Mesenchymal stem cell (in vitro differentiated cells and primary cell): Measurements from ENCODE around the gene NECAP2.

Source experiments
- DNase-seq: peaks from one replicate; pipeline ENCODE4 v3.0.0-alpha.2; 2013
- H2AFZ ChIP-seq: one replicate; pipeline ENCODE4 v1.6.1; 2013; ENCODE audit warnings: low read depth, mild to moderate bottlenecking, control low read depth, inconsistent platforms, low read length, moderate library complexity
- H2AK5ac ChIP-seq: 2 replicates; pipeline ENCODE4 v1.6.1; 2013; ENCODE audit warnings: low read length, moderate library complexity, mild to moderate bottlenecking, inconsistent platforms; ENCODE audit not compliant: severe bottlenecking
- H2BK120ac ChIP-seq: one replicate; pipeline ENCODE4 v1.6.1; 2013; ENCODE audit warnings: low read depth, mild to moderate bottlenecking, inconsistent platforms, low read length, moderate library complexity
- H2BK12ac ChIP-seq, 2 experiments: one replicate each; pipeline ENCODE4 v1.6.1; 2013; ENCODE audit warnings: inconsistent platforms in 2 of 2, low read length in 2 of 2, mild to moderate bottlenecking in 2 of 2, moderate library complexity in 2 of 2, control low read depth in 1 of 2
- H2BK15ac ChIP-seq: one replicate; pipeline ENCODE4 v1.6.1; 2013; ENCODE audit warnings: mild to moderate bottlenecking, low read depth, inconsistent platforms; ENCODE audit not compliant: poor library complexity, severe bottlenecking
- H2BK5ac ChIP-seq: 2 replicates; pipeline ENCODE4 v1.6.1; 2013; ENCODE audit warnings: low read depth, mild to moderate bottlenecking, low read length, control low read depth, inconsistent platforms; ENCODE audit not compliant: poor library complexity, severe bottlenecking
- H3K14ac ChIP-seq, 2 experiments: one replicate each; pipeline ENCODE4 v1.6.1; 2013; ENCODE audit warnings: inconsistent platforms in 2 of 2, low read length in 2 of 2, control low read depth in 1 of 2, mild to moderate bottlenecking in 1 of 2, moderate library complexity in 1 of 2
- H3K18ac ChIP-seq, 2 experiments: one replicate each; pipeline ENCODE4 v1.6.1; 2013; ENCODE audit warnings: inconsistent platforms in 2 of 2, low read length in 2 of 2, control low read depth in 1 of 2, low read depth in 1 of 2, mild to moderate bottlenecking in 1 of 2
- H3K23ac ChIP-seq, 2 experiments: one replicate each; pipeline ENCODE4 v1.6.1; 2013; ENCODE audit warnings: inconsistent platforms in 2 of 2, low read length in 2 of 2, mild to moderate bottlenecking in 2 of 2, moderate library complexity in 2 of 2, control low read depth in 1 of 2
- H3K27ac ChIP-seq: 2 replicates; pipeline ENCODE4 v1.5.1; 2013; ENCODE audit warnings: mild to moderate bottlenecking, moderate library complexity, low read length, control low read depth, inconsistent platforms; ENCODE audit not compliant: poor library complexity, severe bottlenecking
- H3K27me3 ChIP-seq, 2 experiments: 2 replicates each; pipeline versions ENCODE4 v1.6.1 to v1.7.0; 2013; ENCODE audit warnings: low read length in 2 of 2, mild to moderate bottlenecking in 2 of 2, moderate library complexity in 2 of 2, control low read depth in 1 of 2, inconsistent platforms in 1 of 2; ENCODE audit not compliant: control insufficient read depth in 1 of 2, insufficient read depth in 1 of 2
- H3K36me3 ChIP-seq, 2 experiments: 2 replicates each; pipeline versions ENCODE4 v1.6.1 to v1.7.0; 2013; ENCODE audit warnings: low read length in 2 of 2, control low read depth in 1 of 2, inconsistent platforms in 1 of 2, low read depth in 1 of 2, mild to moderate bottlenecking in 1 of 2; ENCODE audit not compliant: insufficient read depth in 2 of 2, control insufficient read depth in 1 of 2
- H3K4ac ChIP-seq, 2 experiments: one replicate each; pipeline ENCODE4 v1.6.1; 2013; ENCODE audit warnings: inconsistent platforms in 2 of 2, low read length in 2 of 2, mild to moderate bottlenecking in 2 of 2, moderate library complexity in 2 of 2, control low read depth in 1 of 2, low read depth in 1 of 2
- H3K4me1 ChIP-seq: 2 replicates; pipeline ENCODE4 v1.6.1; 2013; ENCODE audit warnings: low read depth, low read length, control low read depth; ENCODE audit not compliant: control insufficient read depth, insufficient read depth
- H3K4me2 ChIP-seq: 2 replicates; pipeline ENCODE4 v1.6.1; 2013; ENCODE audit warnings: low read length, mild to moderate bottlenecking, inconsistent platforms; ENCODE audit not compliant: poor library complexity, severe bottlenecking
- H3K4me3 ChIP-seq, 2 experiments: 2 replicates each; pipeline versions ENCODE4 v1.5.1 to v1.7.0; 2013; ENCODE audit warnings: low read length in 2 of 2, mild to moderate bottlenecking in 2 of 2, control low read depth in 1 of 2, low read depth in 1 of 2; ENCODE audit not compliant: insufficient read depth in 1 of 2
- H3K79me1 ChIP-seq: replicated peaks from 2 replicates; pipeline ENCODE4 v1.6.1; 2013; ENCODE audit warnings: mild to moderate bottlenecking, control low read depth, low read length, inconsistent platforms; ENCODE audit not compliant: poor library complexity, severe bottlenecking
- H3K9ac ChIP-seq: 2 replicates; pipeline ENCODE4 v1.7.0; 2013; ENCODE audit warnings: mild to moderate bottlenecking, low read length, moderate library complexity
- H3K9me3 ChIP-seq: 2 replicates; pipeline ENCODE4 v1.7.0; 2013; ENCODE audit warnings: mild to moderate bottlenecking, low read length; ENCODE audit not compliant: control insufficient read depth
- H4K8ac ChIP-seq: one replicate; pipeline ENCODE4 v1.6.1; 2013; ENCODE audit warnings: inconsistent platforms, mild to moderate bottlenecking, low read length, moderate library complexity
- H4K91ac ChIP-seq: one replicate; pipeline ENCODE4 v1.6.1; 2013; ENCODE audit warnings: mild to moderate bottlenecking, low read length, inconsistent platforms
- WGBS: methylation state at CpG from one replicate; pipeline ENCODE4 v1.1.7; 2013; ENCODE audit warnings: mixed read lengths; 5-methylcytosine and 5-hydroxymethylcytosine counted together

The NECAP2 gene

GRCh38 chr1:16445052-16445451, 4.5 kb downstream of the NECAP2 start:
- no peak overlapping the region for H2BK120ac ChIP-seq
- H3K4me3 ChIP-seq: no peak overlapping the region
- H2BK12ac ChIP-seq: no peak overlapping the region
- no peak overlapping the region for H3K23ac ChIP-seq
- H4K91ac ChIP-seq: no peak overlapping the region
- H2AK5ac ChIP-seq: no peak overlapping the region
- peaks cover 15% of the 10 kb centered on the region for H3K4me1 ChIP-seq
- peaks cover 36% of the 10 kb centered on the region for H3K79me1 ChIP-seq
- H2AFZ ChIP-seq: no peak overlapping the region
- no peak overlapping the region for H3K9ac ChIP-seq
- no peak overlapping the region for H2BK15ac ChIP-seq
- WGBS: 96% methylated on average over 4 of the region's 4 CpGs
- H3K14ac ChIP-seq: no peak overlapping the region
- no peak overlapping the region for H4K8ac ChIP-seq
- H3K4me2 ChIP-seq: no peak overlapping the region
- H3K27ac ChIP-seq: no peak overlapping the region
- H3K4ac ChIP-seq: no peak overlapping the region
- H3K27me3 ChIP-seq: no peaks in the 10 kb centered on the region
- H2BK5ac ChIP-seq: no peak overlapping the region
- peaks cover 70 to 72% of the 10 kb centered on the region in 2 experiments for H3K36me3 ChIP-seq
- DNase-seq: no peak
- no peak overlapping the region for H3K18ac ChIP-seq
- H3K9me3 ChIP-seq: no peaks in the 10 kb centered on the region

- Histone ChIP-seq H3K79me1 (peaks cover 34% of the 10 kb centered on the region), H2BK15ac (no peak overlapping the region), H4K8ac (no peak overlapping the region), H3K4me2 (no peak overlapping the region), H3K36me3 (peaks cover 73 to 83% of the 10 kb centered on the region in 2 experiments), H3K18ac (no peak overlapping the region), H3K14ac (no peak overlapping the region), H2AFZ (no peak overlapping the region), H3K9me3 (no peaks in the 10 kb centered on the region), H3K9ac (no peak overlapping the region), H3K4me3 (no peak overlapping the region), H2AK5ac (no peak overlapping the region), H4K91ac (no peak overlapping the region), H2BK120ac (no peak overlapping the region), H3K27me3 (no peaks in the 10 kb centered on the region), H2BK5ac (no peak overlapping the region), H3K4me1 (peaks cover 12% of the 10 kb centered on the region), H3K27ac (no peak overlapping the region), H3K4ac (no peak overlapping the region), H3K23ac (no peak overlapping the region), H2BK12ac (no peak overlapping the region)
- no peak for DNase-seq
- 95% methylated on average over 5 of the region's 10 CpGs for WGBS
Measured at GRCh38 chr1:16446116-16446515, 5.6 kb downstream of the NECAP2 start.

- Histone ChIP-seq H3K27ac (no peak overlapping the region), H3K4me1 (peaks cover 8% of the 10 kb centered on the region), H3K14ac (no peak overlapping the region), H3K36me3 (peaks cover 78 to 92% of the 10 kb centered on the region in 2 experiments), H2BK12ac (no peak overlapping the region), H2BK15ac (no peak overlapping the region), H4K8ac (no peak overlapping the region), H3K27me3 (no peaks in the 10 kb centered on the region), H3K9me3 (no peaks in the 10 kb centered on the region), H2BK120ac (no peak overlapping the region), H3K18ac (no peak overlapping the region), H3K9ac (no peak overlapping the region), H2BK5ac (no peak overlapping the region), H3K4me2 (no peak overlapping the region), H3K23ac (no peak overlapping the region), H2AFZ (no peak overlapping the region), H3K4me3 (no peak overlapping the region), H3K79me1 (peaks cover 44% of the 10 kb centered on the region), H2AK5ac (no peak overlapping the region), H3K4ac (no peak overlapping the region), H4K91ac (no peak overlapping the region)
- DNase-seq: no peak
- 97% methylated on average over 9 of the region's 9 CpGs for WGBS
Measured at GRCh38 chr1:16447641-16448040, 7.1 kb downstream of the NECAP2 start.

- Histone ChIP-seq H2AFZ (no peak overlapping the region), H2BK5ac (no peak overlapping the region), H4K8ac (no peak overlapping the region), H3K4ac (no peak overlapping the region), H3K18ac (no peak overlapping the region), H3K4me1 (peaks cover 4% of the 10 kb centered on the region), H2AK5ac (no peak overlapping the region), H3K4me2 (no peak overlapping the region), H3K9ac (no peak overlapping the region), H2BK120ac (no peak overlapping the region), H3K79me1 (peaks cover 48% of the 10 kb centered on the region), H3K23ac (no peak overlapping the region), H3K27ac (no peak overlapping the region), H3K14ac (no peak overlapping the region), H3K36me3 (peaks cover 79 to 89% of the 10 kb centered on the region in 2 experiments), H4K91ac (no peak overlapping the region), H3K4me3 (no peak overlapping the region), H3K9me3 (no peaks in the 10 kb centered on the region), H3K27me3 (no peaks in the 10 kb centered on the region), H2BK12ac (no peak overlapping the region), H2BK15ac (no peak overlapping the region)
- WGBS: 96% methylated on average over 4 of the region's 4 CpGs
- DNase-seq: no peak
Measured at GRCh38 chr1:16449065-16449464, 8.5 kb downstream of the NECAP2 start.
